GM12891 (cell line): ENCODE data around the gene ZNF146.
"Not testable (repeated sequence)": the region's sequence is repeated elsewhere in the genome, so short reads cannot be mapped to it uniquely, and the experiment has no call there.

Experiments used
- POLR2A ChIP-seq: IDR thresholded peaks from 2 replicates; pipeline ENCODE4 v1.6.1; 2011; ENCODE audit warnings: low read depth, low read length, control low read depth
- POLR2AphosphoS5 ChIP-seq: IDR thresholded peaks from 2 replicates; pipeline ENCODE4 v1.6.1; 2011; ENCODE audit warnings: low read depth, low read length, control low read depth

DNA sequence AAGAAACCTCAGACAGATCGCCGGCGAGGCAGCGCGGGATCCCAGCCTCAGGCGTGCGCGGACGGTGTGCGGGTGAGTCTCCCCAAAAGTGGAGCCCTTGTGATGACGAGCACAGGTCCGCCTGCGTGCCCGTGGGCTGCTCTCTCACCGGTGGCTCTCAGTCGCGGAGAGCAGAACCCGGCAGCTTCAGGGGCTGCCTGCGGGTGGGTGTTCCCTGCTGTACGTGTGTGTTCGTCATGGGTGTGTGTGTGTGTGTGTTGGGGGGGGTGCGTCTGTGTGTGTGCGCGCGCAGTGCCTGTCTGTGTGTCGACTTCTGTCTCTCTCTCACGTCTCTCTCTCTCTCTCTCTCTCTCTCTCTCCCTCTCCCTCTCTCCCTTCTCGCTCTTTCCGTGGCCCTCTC lies 54.4 kb downstream of the ZNF146 start:
- TF ChIP-seq POLR2A, POLR2AphosphoS5: not testable (repeated sequence)
